ENCODE results near the gene HMX1.

Gene HMX1

DNA sequence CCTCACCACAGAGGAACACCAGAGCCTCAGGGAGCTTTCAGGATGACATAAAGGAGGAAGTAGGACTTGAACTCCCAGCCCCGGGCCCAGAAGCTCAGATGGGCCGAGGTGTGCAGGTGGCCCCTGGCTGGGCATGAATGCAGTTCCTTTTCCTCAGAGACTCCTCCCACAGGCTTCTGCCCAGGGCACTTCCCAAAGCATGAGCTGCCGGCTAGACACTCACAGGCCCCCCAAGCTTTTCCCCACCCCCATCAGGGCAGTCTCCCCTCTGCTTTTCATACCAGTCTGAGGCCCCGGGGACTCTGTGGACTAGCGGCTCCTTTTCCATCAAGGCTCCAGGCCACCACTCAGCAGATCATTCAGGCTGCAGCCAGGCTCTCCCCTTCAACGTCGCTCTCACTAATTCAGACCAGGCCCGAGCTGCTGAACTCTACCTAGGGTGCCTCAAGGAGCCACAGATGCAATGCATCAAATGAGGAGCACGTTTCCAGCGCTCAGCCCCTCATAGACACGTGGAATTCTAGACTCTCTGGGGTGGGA lies 36.9 kb downstream of the HMX1 start:
- DNase-seq (ENCODE audit: low spot score) = no peak
- TF ChIP-seq, protein P1, sequence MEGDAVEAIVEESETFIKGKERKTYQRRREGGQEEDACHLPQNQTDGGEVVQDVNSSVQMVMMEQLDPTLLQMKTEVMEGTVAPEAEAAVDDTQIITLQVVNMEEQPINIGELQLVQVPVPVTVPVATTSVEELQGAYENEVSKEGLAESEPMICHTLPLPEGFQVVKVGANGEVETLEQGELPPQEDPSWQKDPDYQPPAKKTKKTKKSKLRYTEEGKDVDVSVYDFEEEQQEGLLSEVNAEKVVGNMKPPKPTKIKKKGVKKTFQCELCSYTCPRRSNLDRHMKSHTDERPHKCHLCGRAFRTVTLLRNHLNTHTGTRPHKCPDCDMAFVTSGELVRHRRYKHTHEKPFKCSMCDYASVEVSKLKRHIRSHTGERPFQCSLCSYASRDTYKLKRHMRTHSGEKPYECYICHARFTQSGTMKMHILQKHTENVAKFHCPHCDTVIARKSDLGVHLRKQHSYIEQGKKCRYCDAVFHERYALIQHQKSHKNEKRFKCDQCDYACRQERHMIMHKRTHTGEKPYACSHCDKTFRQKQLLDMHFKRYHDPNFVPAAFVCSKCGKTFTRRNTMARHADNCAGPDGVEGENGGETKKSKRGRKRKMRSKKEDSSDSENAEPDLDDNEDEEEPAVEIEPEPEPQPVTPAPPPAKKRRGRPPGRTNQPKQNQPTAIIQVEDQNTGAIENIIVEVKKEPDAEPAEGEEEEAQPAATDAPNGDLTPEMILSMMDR (IDR thresholded peaks at IDR 0.05; ENCODE audit: extremely low read depth, missing control alignments) = no peak

DNA sequence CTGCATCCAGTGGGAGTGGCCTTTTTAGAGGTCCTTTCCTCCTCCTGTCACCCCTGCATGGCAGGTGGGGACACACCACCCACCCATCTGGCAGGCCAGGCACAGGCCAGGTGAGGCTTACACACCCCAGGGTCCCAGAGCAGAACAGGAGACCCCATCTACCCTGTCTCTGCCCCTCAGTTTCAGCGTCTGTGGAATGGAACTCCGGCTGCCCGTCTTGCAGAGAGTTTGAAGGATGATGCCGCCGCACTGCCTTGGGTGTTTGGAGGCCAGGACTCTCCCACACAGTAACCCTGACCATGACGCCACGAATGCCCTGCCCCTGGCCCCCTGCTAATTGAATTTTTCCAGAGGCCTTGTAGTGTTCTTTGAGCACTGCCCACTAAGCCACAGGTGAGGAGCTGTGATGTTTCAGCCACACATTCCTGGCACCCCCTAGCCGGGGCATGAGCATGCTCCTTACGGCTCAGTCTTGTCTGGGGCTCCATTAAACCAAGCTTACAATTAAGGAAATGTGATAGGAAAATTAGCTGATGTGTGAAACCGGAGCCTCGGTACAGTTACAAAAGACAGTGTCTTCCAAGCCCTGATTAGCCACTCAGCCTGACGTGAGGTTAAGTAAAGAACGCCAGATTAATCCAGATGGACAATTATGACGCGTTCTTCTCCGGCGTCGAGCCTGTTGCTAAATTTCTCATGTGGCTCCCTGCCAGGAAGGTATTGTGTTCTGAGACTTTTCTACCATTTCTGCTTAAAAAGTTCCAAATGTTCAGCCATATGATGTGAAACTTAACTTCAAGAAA lies 39.3 kb downstream of the HMX1 start:
- TF ChIP-seq, protein P1 (IDR thresholded peaks at IDR 0.05; ENCODE audit: extremely low read depth, missing control alignments) = no peak
- DNase-seq (ENCODE audit: low spot score) = no peak

DNA sequence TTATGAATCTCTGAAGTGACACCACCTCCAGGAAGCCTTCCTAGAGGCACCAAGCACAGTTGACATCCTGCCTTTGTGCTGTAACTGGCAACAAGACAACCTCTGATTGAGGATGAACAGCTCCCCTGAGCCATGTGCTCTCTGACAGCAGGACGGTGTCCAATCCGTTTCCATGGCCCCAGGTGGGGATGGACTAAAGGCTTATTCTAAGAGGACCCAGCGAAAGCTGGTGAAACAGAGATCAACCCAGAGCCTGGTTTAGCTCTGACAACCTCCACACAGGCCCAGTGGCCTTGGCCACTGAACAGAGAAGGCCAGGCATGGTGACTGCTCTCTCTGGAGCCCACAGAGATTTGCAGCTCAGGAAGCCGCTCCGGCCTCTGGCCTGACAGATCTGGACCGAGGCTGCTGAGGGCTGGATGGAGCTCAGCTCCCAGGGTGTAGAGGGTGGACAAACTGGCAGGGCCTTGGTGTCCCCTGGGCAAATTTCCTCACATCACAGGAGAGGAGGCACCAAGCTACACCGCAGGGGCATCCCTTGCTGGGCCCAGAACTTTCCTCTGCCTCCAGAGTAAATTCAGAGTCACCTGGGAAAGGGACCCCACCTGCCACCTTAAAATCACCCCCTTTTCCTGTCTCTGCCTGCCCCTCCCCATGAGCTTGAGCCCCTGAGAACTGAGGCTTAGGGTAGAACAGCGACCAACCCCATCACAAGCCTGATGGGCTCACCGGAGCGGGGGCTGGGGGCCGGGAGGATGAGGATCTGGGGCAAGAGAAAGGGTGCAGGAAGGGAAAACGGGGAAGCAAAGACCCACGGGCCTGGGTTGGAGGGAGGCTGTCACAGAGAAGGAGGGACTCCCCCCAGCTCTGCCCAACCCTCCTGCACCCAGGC lies 40.2 kb downstream of the HMX1 start:
- TF ChIP-seq, protein P1 (IDR thresholded peaks at IDR 0.05; ENCODE audit: extremely low read depth, missing control alignments) = no peak
- no peak for DNase-seq (ENCODE audit: low spot score)

- no peak for DNase-seq (ENCODE audit: low spot score)
- TF ChIP-seq, protein P1 (IDR thresholded peaks at IDR 0.05; ENCODE audit: extremely low read depth, missing control alignments) = no peak
Observed at GRCh38 chr4:8830611-8831200, 40.9 kb downstream of the HMX1 start.

DNA sequence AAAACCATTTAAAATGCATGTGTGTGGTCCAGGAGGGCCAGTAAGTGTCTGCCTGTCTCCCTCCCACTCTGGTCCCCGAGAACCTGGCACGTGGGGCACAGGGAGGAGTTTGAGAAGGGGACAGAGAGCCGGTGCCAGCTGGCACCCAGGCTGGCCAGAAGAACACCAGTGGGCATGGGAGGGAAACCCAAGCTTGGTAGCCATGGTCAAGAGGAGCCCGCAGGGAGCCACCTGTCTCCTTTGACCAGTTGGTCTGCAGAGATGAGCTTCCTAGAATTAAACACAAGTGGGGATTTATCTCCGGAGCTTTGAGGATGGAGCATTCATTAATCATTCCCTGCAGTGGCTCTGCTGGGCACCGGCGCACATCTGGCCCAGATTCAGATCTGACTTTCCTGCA lies 41.6 kb downstream of the HMX1 start:
- TF ChIP-seq, protein P1 (IDR thresholded peaks at IDR 0.05; ENCODE audit: extremely low read depth, missing control alignments) = no peak
- no peak for DNase-seq (ENCODE audit: low spot score)

DNA sequence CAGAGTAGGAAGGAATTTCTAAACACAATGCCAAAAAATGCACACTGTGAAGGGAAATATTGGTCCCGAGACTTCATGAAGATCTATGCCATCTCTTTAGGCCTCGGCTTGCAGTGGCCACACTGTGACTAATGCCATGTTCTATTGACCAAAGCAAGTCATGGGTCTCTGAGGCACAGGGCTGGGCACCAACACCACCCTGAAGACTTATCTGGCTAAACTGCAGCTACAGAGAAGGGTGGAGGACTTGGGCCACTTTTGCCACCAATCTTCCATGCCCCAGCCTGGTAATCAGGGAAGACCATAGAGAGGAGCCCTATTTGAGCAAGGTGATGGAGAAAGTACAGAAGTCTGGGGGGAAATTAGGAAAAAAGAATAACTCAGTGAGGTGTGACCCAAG lies 42.1 kb downstream of the HMX1 start:
- TF ChIP-seq, protein P1 (IDR thresholded peaks at IDR 0.05; ENCODE audit: extremely low read depth, missing control alignments) = no peak
- no peak for DNase-seq (ENCODE audit: low spot score)
